Osteoblast (primary cell): ENCODE data around the gene PRMT1. TPM values are rescaled to one million over a fixed set of nuclear protein-coding genes. Genes with fewer than 3 reads are reported as not detected.
A peak's percentile ranks its signal among the peaks of the same experiment; 100 is the strongest.

ENCODE experiments used
- DNase-seq: peaks from one replicate; pipeline ENCODE4 v3.0.0; 2011; ENCODE audit warnings: low spot score, mixed read lengths; ENCODE audit not compliant: insufficient read length; ENCODE audit errors: missing footprints
- H2AFZ ChIP-seq: 2 replicates; pipeline ENCODE4 v1.6.0; 2011; ENCODE audit warnings: mild to moderate bottlenecking, low read length
- H3K27ac ChIP-seq: 2 replicates; pipeline ENCODE4 v1.5.1; 2011; ENCODE audit warnings: mild to moderate bottlenecking, low read depth, low read length, moderate library complexity
- H3K27me3 ChIP-seq: 2 replicates; pipeline ENCODE4 v1.6.0; 2012; ENCODE audit warnings: mild to moderate bottlenecking, control low read depth, inconsistent platforms, low read length, moderate library complexity; ENCODE audit not compliant: insufficient read depth
- H3K36me3 ChIP-seq: 2 replicates; pipeline ENCODE4 v1.5.1; 2011; ENCODE audit warnings: mild to moderate bottlenecking, low read length, control low read depth, moderate library complexity; ENCODE audit not compliant: insufficient read depth
- H3K4me1 ChIP-seq: 2 replicates; pipeline ENCODE4 v1.5.1; 2011; ENCODE audit warnings: mild to moderate bottlenecking, low read length, control low read depth, moderate library complexity; ENCODE audit not compliant: insufficient read depth
- H3K4me2 ChIP-seq: 2 replicates; pipeline ENCODE4 v1.6.0; 2011; ENCODE audit warnings: mild to moderate bottlenecking, low read length; ENCODE audit not compliant: insufficient read depth
- H3K4me3 ChIP-seq: fragments of 200-600 bp; sonication (generic); 3 replicates; pipeline ENCODE4 v1.5.1; 2012; ENCODE audit warnings: mild to moderate bottlenecking, low read length, inconsistent platforms; ENCODE audit not compliant: insufficient read depth
- H3K79me2 ChIP-seq: 2 replicates; pipeline ENCODE4 v1.6.0; 2012; ENCODE audit warnings: mild to moderate bottlenecking, low read length, control low read depth, inconsistent platforms; ENCODE audit not compliant: insufficient read depth
- H3K9me3 ChIP-seq: 2 replicates; pipeline ENCODE4 v1.5.1; 2011; ENCODE audit warnings: low read depth, low read length, control low read depth
- H4K20me1 ChIP-seq: 2 replicates; pipeline ENCODE4 v1.6.0; 2012; ENCODE audit warnings: mild to moderate bottlenecking, low read length, control low read depth; ENCODE audit not compliant: insufficient read depth
- total RNA-seq: library from RNA; depleted of rRNA; stranded (reverse); fragments of >200 nt; gene quantifications from 2 replicates; pipeline ENCODE4 v1.2.3, GENCODE V29; 2012
- TF ChIP-seq, protein P1 (sequence below): IDR thresholded peaks from 2 replicates; pipeline ENCODE4 v1.5.1; 2011; ENCODE audit warnings: mild to moderate bottlenecking, low read depth, low read length, moderate library complexity; ENCODE audit errors: extremely low read depth

The PRMT1 gene
- total RNA-seq, 1 donor, result 208 TPM

DNA sequence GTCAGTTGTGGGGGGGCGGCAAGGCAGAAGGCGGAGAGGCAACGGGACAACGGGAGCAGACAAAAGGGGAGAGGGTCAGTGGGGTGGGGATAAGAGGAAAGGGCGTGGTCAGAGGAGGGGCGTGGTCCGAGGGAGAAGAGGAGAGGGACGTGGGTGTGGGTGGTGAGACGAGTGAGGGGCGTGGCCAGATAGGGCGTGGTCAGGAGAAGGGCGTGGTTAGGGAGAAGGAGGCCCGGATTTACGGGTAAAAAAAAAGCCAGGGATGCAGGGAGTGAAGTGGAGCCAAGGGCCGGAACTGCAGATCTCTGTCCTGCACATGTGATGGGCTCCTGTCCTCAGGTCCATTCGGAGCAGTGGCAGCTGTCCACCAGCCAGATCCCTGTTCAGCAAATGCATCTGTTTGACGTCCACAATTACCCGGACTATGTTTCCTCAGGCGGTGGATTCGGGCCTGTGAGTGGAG lies 35.4 kb downstream of the PRMT1 start:
- DNase-seq, result peak; percentile 87
- Histone ChIP-seq H4K20me1 (no peaks in the 10 kb centered on the region), H3K27ac (no peak overlapping the region), H3K79me2 (no peaks in the 10 kb centered on the region), H3K9me3 (no peaks in the 10 kb centered on the region), H3K4me3 (no peak overlapping the region), H3K4me2 (no peak overlapping the region), H3K4me1 (peaks cover 3% of the 10 kb centered on the region), H2AFZ (no peak overlapping the region), H3K36me3 (no peaks in the 10 kb centered on the region), H3K27me3 (no peaks in the 10 kb centered on the region)
- TF ChIP-seq, protein P1, sequence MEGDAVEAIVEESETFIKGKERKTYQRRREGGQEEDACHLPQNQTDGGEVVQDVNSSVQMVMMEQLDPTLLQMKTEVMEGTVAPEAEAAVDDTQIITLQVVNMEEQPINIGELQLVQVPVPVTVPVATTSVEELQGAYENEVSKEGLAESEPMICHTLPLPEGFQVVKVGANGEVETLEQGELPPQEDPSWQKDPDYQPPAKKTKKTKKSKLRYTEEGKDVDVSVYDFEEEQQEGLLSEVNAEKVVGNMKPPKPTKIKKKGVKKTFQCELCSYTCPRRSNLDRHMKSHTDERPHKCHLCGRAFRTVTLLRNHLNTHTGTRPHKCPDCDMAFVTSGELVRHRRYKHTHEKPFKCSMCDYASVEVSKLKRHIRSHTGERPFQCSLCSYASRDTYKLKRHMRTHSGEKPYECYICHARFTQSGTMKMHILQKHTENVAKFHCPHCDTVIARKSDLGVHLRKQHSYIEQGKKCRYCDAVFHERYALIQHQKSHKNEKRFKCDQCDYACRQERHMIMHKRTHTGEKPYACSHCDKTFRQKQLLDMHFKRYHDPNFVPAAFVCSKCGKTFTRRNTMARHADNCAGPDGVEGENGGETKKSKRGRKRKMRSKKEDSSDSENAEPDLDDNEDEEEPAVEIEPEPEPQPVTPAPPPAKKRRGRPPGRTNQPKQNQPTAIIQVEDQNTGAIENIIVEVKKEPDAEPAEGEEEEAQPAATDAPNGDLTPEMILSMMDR, result no peak

DNA sequence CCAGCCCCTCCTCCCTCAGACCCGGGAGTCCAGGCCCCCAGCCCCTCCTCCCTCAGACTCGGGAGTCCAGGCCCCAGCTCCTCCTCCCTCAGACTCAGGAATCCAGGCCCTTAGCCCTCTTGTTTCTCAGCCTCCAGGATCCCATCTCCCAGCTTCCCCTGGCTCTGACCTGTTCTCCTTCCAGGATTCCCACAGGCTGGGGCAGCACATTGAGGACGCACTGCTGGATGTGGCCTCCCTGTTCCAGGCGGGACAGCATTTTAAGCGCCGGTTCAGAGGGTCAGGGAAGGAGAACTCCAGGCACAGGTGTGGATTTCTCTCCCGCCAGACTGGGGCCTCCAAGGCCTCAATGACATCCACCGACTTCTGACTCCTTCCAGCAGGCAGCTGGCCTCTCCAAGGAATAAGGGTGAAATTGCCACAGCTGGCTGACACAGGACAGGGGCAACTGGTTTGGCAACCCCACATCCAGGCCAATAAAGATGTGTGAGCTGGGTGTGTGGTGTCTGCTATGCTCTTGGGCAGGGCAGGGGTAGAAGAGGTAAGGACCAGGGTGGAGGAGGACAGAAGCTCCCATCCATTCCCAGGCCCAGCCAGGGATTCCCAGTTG lies 36.3 kb downstream of the PRMT1 start:
- Histone ChIP-seq H3K27ac (no peak overlapping the region), H4K20me1 (no peaks in the 10 kb centered on the region), H3K4me3 (no peak overlapping the region), H3K79me2 (no peaks in the 10 kb centered on the region), H3K4me1 (peaks cover 3% of the 10 kb centered on the region), H3K36me3 (no peaks in the 10 kb centered on the region), H2AFZ (no peak overlapping the region), H3K9me3 (no peaks in the 10 kb centered on the region), H3K27me3 (no peaks in the 10 kb centered on the region), H3K4me2 (no peak overlapping the region)
- TF ChIP-seq, protein P1, result no peak
- peak; percentile 69 for DNase-seq

DNA sequence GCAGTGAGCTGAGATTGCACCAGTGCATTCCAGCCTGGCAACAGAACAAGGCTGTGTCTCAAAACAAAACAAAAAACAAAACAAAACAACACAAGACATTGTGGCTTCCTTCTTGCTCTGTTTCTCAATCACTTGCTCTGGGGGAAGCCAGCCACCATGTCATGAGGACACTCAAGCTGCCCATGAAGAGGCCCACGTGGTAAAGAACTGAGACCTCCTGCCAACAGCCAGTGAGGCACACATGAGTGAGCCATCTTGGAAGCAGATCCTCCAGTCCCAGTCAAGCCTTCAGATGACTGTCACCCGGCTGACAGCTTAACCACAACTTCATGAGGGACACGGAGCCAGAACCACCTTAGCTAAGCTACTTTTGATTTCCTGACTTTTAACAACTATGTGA lies 39.1 kb downstream of the PRMT1 start:
- Histone ChIP-seq H2AFZ (peak overlapping the region; percentile 9), H3K27ac (no peak overlapping the region), H3K79me2 (no peaks in the 10 kb centered on the region), H3K4me1 (no peaks in the 10 kb centered on the region), H4K20me1 (no peaks in the 10 kb centered on the region), H3K4me3 (no peak overlapping the region), H3K27me3 (no peaks in the 10 kb centered on the region), H3K36me3 (no peaks in the 10 kb centered on the region), H3K9me3 (no peaks in the 10 kb centered on the region), H3K4me2 (no peak overlapping the region)
- no peak for DNase-seq
- TF ChIP-seq, protein P1, result no peak

DNA sequence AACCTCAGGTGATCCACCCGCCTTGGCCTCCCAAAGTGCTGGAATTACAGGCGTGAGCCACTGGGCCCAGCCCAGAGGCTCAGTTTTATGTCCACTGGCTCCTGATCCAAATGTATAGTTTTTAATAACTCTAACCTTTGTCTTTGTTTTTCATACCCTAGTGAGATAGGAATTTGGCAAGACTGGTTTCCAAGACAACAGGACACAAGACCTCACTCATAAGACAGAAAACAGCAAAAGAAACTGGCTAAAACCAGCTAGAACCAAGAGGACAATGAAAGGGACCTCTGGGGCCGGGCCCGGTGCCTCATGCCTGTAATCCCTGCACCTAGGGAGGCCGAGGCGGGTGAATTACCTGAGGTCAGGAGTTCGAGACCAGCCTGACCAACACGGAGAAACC lies 41.4 kb downstream of the PRMT1 start:
- Histone ChIP-seq H3K4me2 (no peak overlapping the region), H3K4me1 (no peaks in the 10 kb centered on the region), H3K9me3 (no peaks in the 10 kb centered on the region), H3K4me3 (no peak overlapping the region), H2AFZ (no peak overlapping the region), H3K27ac (no peak overlapping the region), H3K36me3 (no peaks in the 10 kb centered on the region), H3K27me3 (no peaks in the 10 kb centered on the region), H4K20me1 (no peaks in the 10 kb centered on the region), H3K79me2 (no peaks in the 10 kb centered on the region)
- peak; percentile 64 for DNase-seq
- TF ChIP-seq, protein P1, result no peak
